ENCODE results near the gene WNT3.

The WNT3 gene

DNA sequence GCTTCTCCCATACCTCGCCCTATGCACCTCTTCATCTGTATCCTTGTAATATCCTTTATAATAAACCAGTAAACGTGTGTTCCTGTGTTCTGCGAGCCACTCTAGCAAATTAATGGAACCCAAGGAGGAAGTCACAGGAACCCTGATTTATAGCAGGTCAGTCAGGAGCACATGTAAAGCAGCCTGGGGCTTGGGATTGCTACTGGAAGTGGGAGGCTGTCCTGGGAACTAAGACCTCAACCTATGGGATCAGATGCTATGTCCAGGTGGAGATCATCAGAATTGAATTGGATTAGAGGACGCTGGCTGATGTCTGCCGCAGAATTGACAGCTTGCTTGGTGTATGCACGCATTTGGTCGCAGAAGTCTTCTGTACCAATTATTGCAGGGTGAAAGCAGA, 15.7 kb downstream of the WNT3 start:
- Histone ChIP-seq H3K27ac (no peak overlapping the region), H3K4me3 (no peak overlapping the region)
- no peak for DNase-seq (ENCODE audit: low spot score)
- TF ChIP-seq, protein P1, sequence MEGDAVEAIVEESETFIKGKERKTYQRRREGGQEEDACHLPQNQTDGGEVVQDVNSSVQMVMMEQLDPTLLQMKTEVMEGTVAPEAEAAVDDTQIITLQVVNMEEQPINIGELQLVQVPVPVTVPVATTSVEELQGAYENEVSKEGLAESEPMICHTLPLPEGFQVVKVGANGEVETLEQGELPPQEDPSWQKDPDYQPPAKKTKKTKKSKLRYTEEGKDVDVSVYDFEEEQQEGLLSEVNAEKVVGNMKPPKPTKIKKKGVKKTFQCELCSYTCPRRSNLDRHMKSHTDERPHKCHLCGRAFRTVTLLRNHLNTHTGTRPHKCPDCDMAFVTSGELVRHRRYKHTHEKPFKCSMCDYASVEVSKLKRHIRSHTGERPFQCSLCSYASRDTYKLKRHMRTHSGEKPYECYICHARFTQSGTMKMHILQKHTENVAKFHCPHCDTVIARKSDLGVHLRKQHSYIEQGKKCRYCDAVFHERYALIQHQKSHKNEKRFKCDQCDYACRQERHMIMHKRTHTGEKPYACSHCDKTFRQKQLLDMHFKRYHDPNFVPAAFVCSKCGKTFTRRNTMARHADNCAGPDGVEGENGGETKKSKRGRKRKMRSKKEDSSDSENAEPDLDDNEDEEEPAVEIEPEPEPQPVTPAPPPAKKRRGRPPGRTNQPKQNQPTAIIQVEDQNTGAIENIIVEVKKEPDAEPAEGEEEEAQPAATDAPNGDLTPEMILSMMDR (IDR thresholded peaks at IDR 0.05), result no peak

DNA sequence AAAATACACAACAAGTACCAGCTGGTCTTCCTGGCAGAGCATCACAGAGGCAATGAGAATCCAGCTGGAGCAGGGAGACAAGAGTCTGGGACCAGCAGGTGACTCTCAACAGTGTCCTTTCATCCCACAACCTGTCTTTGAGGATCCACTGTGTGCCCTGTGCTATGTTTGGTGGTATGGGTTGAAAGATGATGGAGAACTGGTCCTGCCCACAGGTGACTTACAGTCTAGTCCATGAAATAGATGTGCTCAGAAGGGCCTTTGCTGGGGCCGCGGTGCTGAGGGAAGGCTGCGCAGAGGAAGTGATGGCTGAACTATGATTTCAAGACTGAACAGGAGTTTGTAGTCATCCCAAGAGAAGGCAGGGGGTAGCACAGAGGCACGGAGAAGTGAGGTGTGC, 17.9 kb downstream of the WNT3 start:
- Histone ChIP-seq H3K27ac (no peak overlapping the region), H3K4me3 (no peak overlapping the region)
- no peak for DNase-seq (ENCODE audit: low spot score)
- TF ChIP-seq, protein P1 (IDR thresholded peaks at IDR 0.05), result no peak

DNA sequence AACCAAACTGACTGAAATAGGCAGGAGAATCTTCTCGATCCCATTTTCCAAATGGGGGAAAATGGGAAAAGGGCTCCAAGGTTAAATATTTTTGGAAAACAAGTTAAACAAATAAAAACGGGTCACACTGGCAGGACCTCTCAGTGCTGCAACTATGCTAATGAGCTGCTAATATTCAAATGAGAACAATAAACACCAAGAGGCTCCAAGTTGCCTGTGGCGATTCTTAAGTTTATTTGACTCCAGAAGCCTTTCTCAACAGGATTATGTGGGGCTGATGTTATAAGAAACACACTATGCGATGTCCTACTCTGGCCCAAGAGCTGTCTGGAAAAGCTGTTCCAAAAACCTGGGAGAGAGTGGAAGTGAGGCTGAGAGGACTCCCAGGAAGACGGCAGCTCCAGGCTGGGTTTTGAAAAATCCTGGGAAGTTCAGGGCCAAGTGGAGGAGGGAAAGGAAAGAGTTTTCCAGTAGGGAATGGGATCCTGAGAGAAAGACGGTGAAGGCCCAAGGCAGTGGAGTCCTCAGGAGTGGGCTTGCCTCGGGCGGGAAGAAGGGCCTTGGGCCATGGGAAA, 21.4 kb downstream of the WNT3 start:
- TF ChIP-seq, protein P1 (IDR thresholded peaks at IDR 0.05), result no peak
- H3K27ac ChIP-seq, result no peak overlapping the region
- DNase-seq (ENCODE audit: low spot score), result no peak
- H3K4me3 ChIP-seq, result no peak overlapping the region

DNA sequence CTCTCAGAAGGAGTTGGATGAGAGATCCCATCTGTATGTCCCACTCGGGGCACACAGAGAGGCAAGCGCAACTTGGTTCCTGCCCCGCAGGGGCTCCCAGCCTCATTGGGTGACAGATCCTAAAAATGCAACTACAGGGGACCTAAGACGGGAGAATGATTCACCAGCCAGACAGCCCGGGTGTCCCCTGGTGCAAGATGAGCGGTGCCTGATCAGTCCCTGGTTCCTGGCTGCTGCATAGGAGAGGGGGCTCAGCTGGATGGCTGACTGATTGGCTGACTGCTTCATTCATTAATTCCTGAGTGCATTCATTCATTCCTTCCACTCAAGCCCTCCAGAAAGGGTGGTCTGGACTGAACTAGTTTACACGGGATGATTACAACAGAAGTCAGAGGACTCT, 22.0 kb downstream of the WNT3 start:
- TF ChIP-seq, protein P1 (IDR thresholded peaks at IDR 0.05), result no peak
- no peak overlapping the region for H3K4me3 ChIP-seq
- DNase-seq (ENCODE audit: low spot score), result no peak
- H3K27ac ChIP-seq, result no peak overlapping the region

DNA sequence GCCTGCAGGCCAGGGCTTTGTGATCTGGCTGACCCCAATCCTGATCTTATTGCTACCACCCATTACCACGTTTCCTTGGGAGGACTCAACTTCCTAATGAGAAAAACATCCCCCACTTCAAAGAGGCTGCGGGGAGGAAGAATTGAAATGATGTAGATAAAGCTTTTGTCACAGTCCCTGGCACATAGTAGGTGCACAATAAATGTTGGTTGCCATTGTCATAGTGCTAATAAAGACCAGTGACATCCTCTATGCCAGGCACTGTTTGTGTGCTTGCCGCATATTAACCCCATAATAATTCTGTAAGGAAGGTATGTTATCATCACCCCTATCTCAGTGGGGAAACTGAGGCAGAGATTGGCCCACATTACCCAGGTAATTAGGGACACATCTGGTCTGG, 22.4 kb downstream of the WNT3 start:
- DNase-seq (ENCODE audit: low spot score), result no peak
- TF ChIP-seq, protein P1 (IDR thresholded peaks at IDR 0.05), result no peak

GRCh38 chr17:46795379-46795952, 23.0 kb downstream of the WNT3 start:
- TF ChIP-seq, protein P1 (IDR thresholded peaks at IDR 0.05), result no peak
- no peak overlapping the region for H3K4me3 ChIP-seq
- H3K27ac ChIP-seq, result no peak overlapping the region
- DNase-seq (ENCODE audit: low spot score), result no peak

More for the DNA sequence above, 22.4 kb downstream of the WNT3 start:
- no peak overlapping the region for H3K4me3 ChIP-seq
- no peak overlapping the region for H3K27ac ChIP-seq

DNA sequence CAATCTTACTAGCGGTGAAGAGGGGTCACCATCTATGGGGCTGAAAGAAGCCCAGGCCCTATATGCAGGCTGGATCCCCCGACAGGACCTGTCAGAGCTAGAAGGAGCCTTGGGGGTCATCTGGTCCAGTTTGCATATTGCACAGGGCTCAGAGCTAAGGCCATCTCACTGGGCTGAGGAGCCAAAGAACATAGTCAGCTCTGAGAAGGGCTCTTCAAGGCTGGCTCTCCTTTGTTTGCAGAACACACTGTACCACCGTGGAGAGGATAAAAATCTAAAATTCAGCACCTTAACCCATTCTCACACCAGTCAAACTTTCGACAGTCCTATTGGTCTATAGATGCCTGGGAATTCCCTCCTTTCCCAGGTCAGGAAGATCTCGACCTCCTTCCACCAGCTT, 24.2 kb downstream of the WNT3 start:
- Histone ChIP-seq H3K4me3 (no peak overlapping the region), H3K27ac (no peak overlapping the region)
- no peak for DNase-seq (ENCODE audit: low spot score)
- TF ChIP-seq, protein P1 (IDR thresholded peaks at IDR 0.05), result no peak
